ENCODE data around the gene PLA2G5.
"Not testable (repeated sequence)": the region's sequence is repeated elsewhere in the genome, so short reads cannot be mapped to it uniquely, and the experiment has no call there.

Gene PLA2G5

GRCh38 chr1:20069874-20070273 lies at the start of gene PLA2G5:
Gene PLA2G5 (plus strand): TSS chr1:20070194. CDS start chr1:20084831, 14,637 bp downstream.
- DNase-seq (ENCODE audit: low read depth in 3 of 3) = no peak

GRCh38 chr1:20028125-20028524 lies 41.9 kb upstream of the PLA2G5 start:
- no peak for DNase-seq (ENCODE audit: low read depth in 3 of 3)

- no peak for DNase-seq (ENCODE audit: low read depth in 3 of 3)
Measured at GRCh38 chr1:20028726-20029125, 41.3 kb upstream of the PLA2G5 start.

- no peak for DNase-seq (ENCODE audit: low read depth in 3 of 3)
Measured at GRCh38 chr1:20029178-20029912, 40.6 kb upstream of the PLA2G5 start.

- DNase-seq (ENCODE audit: low read depth in 3 of 3) = not testable (repeated sequence)
Measured at GRCh38 chr1:20030436-20031151, 39.4 kb upstream of the PLA2G5 start.

- DNase-seq (ENCODE audit: low read depth in 3 of 3) = no peak
Measured at GRCh38 chr1:20031161-20031560, 38.8 kb upstream of the PLA2G5 start.

GRCh38 chr1:20031836-20032235 lies 38.2 kb upstream of the PLA2G5 start:
- DNase-seq (ENCODE audit: low read depth in 3 of 3) = no peak

GRCh38 chr1:20032425-20032824 lies 37.6 kb upstream of the PLA2G5 start:
- DNase-seq (ENCODE audit: low read depth in 3 of 3) = no peak

GRCh38 chr1:20033420-20033819 lies 36.6 kb upstream of the PLA2G5 start:
- no peak for DNase-seq (ENCODE audit: low read depth in 3 of 3)

GRCh38 chr1:20035114-20035513 lies 34.9 kb upstream of the PLA2G5 start:
- DNase-seq (ENCODE audit: low read depth in 3 of 3) = no peak

- no peak for DNase-seq (ENCODE audit: low read depth in 3 of 3)
Measured at GRCh38 chr1:20037877-20038276, 32.1 kb upstream of the PLA2G5 start.

- DNase-seq (ENCODE audit: low read depth in 3 of 3) = no peak
Measured at GRCh38 chr1:20047096-20047495, 22.9 kb upstream of the PLA2G5 start.

- no peak for DNase-seq (ENCODE audit: low read depth in 3 of 3)
Measured at GRCh38 chr1:20048563-20048962, 21.4 kb upstream of the PLA2G5 start.

- DNase-seq (ENCODE audit: low read depth in 3 of 3) = not testable (repeated sequence)
Measured at GRCh38 chr1:20049056-20049798, 20.8 kb upstream of the PLA2G5 start.

- no peak for DNase-seq (ENCODE audit: low read depth in 3 of 3)
Measured at GRCh38 chr1:20051218-20051829, 18.7 kb upstream of the PLA2G5 start.

- no peak for DNase-seq (ENCODE audit: low read depth in 3 of 3)
Measured at GRCh38 chr1:20052386-20052785, 17.6 kb upstream of the PLA2G5 start.

GRCh38 chr1:20057886-20058420 lies 12.0 kb upstream of the PLA2G5 start:
- no peak for DNase-seq (ENCODE audit: low read depth in 3 of 3)

- peak in 2 of 3 donors; percentile 27 to 31 for DNase-seq (ENCODE audit: low read depth in 3 of 3)
Measured at GRCh38 chr1:20058531-20058930, 11.5 kb upstream of the PLA2G5 start.

- DNase-seq (ENCODE audit: low read depth in 3 of 3) = no peak
Measured at GRCh38 chr1:20059847-20060246, 10.1 kb upstream of the PLA2G5 start.

GRCh38 chr1:20060791-20061190 lies 9.2 kb upstream of the PLA2G5 start:
- DNase-seq (ENCODE audit: low read depth in 3 of 3) = not testable (repeated sequence)

GRCh38 chr1:20061866-20062265 lies 8.1 kb upstream of the PLA2G5 start:
- no peak for DNase-seq (ENCODE audit: low read depth in 3 of 3)

- no peak for DNase-seq (ENCODE audit: low read depth in 3 of 3)
Measured at GRCh38 chr1:20063861-20064292, 6.1 kb upstream of the PLA2G5 start.

Data from stimulated activated CD4-positive, alpha-beta T cell treated with anti-CD3 and anti-CD28 coated beads, TNF-alpha, amount 100 ng/mL, for 48 hours (primary cell).